Measurements from ENCODE around the gene RAPGEF1. TPM values are rescaled to one million over a fixed set of nuclear protein-coding genes. Genes with fewer than 3 reads are reported as not detected.

RAPGEF1 gene
- polyA plus RNA-seq, 1 donor from 2014 or later: 23.6 TPM

DNA sequence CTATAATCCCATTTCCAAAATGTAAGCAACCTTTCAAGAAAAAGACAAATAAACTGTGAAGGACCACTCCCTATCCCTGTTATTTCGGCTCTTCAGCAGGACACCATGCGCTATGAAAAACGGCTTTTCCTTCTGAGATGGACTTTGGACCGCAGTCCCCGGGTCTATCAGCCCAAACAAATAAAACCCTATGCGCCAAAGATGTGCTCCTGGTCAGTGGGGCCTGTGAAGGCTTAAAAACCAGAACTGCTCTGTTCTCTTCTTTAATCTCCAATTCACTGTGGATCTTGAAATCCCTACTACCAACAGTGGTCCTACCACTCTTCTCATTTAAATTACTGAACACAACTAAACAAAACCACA is 33.3 kb downstream of the RAPGEF1 start:
- TF ChIP-seq MXI1 (conservative IDR thresholded peaks at IDR 0.05; ENCODE audit: poor library complexity, severe bottlenecking) (no peak), RAD21 (conservative IDR thresholded peaks at IDR 0.05) (no peak), POLR2AphosphoS5 (IDR thresholded peaks at IDR 0.05) (no peak), SMC3 (conservative IDR thresholded peaks at IDR 0.05; ENCODE audit: poor library complexity) (no peak), EP300 (conservative IDR thresholded peaks at IDR 0.05; ENCODE audit: poor library complexity, severe bottlenecking) (no peak), EZH2 (IDR thresholded peaks at IDR 0.05; ENCODE audit: borderline replicate concordance, insufficient read depth, low read length, poor library complexity, severe bottlenecking) (no peak), TAF1 (IDR thresholded peaks at IDR 0.05; ENCODE audit: low read depth) (no peak)
- TF ChIP-seq, protein P1, sequence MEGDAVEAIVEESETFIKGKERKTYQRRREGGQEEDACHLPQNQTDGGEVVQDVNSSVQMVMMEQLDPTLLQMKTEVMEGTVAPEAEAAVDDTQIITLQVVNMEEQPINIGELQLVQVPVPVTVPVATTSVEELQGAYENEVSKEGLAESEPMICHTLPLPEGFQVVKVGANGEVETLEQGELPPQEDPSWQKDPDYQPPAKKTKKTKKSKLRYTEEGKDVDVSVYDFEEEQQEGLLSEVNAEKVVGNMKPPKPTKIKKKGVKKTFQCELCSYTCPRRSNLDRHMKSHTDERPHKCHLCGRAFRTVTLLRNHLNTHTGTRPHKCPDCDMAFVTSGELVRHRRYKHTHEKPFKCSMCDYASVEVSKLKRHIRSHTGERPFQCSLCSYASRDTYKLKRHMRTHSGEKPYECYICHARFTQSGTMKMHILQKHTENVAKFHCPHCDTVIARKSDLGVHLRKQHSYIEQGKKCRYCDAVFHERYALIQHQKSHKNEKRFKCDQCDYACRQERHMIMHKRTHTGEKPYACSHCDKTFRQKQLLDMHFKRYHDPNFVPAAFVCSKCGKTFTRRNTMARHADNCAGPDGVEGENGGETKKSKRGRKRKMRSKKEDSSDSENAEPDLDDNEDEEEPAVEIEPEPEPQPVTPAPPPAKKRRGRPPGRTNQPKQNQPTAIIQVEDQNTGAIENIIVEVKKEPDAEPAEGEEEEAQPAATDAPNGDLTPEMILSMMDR (IDR thresholded peaks at IDR 0.05; ENCODE audit: poor library complexity, severe bottlenecking): no peak
- TF ChIP-seq, protein P2, sequence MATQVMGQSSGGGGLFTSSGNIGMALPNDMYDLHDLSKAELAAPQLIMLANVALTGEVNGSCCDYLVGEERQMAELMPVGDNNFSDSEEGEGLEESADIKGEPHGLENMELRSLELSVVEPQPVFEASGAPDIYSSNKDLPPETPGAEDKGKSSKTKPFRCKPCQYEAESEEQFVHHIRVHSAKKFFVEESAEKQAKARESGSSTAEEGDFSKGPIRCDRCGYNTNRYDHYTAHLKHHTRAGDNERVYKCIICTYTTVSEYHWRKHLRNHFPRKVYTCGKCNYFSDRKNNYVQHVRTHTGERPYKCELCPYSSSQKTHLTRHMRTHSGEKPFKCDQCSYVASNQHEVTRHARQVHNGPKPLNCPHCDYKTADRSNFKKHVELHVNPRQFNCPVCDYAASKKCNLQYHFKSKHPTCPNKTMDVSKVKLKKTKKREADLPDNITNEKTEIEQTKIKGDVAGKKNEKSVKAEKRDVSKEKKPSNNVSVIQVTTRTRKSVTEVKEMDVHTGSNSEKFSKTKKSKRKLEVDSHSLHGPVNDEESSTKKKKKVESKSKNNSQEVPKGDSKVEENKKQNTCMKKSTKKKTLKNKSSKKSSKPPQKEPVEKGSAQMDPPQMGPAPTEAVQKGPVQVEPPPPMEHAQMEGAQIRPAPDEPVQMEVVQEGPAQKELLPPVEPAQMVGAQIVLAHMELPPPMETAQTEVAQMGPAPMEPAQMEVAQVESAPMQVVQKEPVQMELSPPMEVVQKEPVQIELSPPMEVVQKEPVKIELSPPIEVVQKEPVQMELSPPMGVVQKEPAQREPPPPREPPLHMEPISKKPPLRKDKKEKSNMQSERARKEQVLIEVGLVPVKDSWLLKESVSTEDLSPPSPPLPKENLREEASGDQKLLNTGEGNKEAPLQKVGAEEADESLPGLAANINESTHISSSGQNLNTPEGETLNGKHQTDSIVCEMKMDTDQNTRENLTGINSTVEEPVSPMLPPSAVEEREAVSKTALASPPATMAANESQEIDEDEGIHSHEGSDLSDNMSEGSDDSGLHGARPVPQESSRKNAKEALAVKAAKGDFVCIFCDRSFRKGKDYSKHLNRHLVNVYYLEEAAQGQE (IDR thresholded peaks at IDR 0.05; ENCODE audit: borderline replicate concordance): no peak
- H3K9me3 ChIP-seq (ENCODE audit: low read length): no peaks in the 10 kb centered on the region
- H3K4me2 ChIP-seq (ENCODE audit: low read length): no peak overlapping the region
- H3K4me3 ChIP-seq (ENCODE audit: low read length): no peak overlapping the region
- H3F3A ChIP-seq (ENCODE audit: insufficient read depth, low read length, poor library complexity, severe bottlenecking): no peaks in the 10 kb centered on the region
- no peaks in the 10 kb centered on the region for H3K36me3 ChIP-seq (ENCODE audit: insufficient read depth, low read length)
- H2AFZ ChIP-seq (ENCODE audit: low read depth, low read length): no peak overlapping the region
- no peak overlapping the region for H3K27ac ChIP-seq (ENCODE audit: low read length)
- H3K9me2 ChIP-seq (ENCODE audit: insufficient read depth, low read length): no peaks in the 10 kb centered on the region
- peaks cover 15% of the 10 kb centered on the region for H3K79me2 ChIP-seq (replicated peaks; ENCODE audit: insufficient read depth, low read length)
- no peak overlapping the region for H3K9ac ChIP-seq (ENCODE audit: low read length)
- no peaks in the 10 kb centered on the region for H4K20me1 ChIP-seq (ENCODE audit: insufficient read depth)
- no peaks in the 10 kb centered on the region for H3K27me3 ChIP-seq (ENCODE audit: insufficient read depth, low read depth, low read length)

DNA sequence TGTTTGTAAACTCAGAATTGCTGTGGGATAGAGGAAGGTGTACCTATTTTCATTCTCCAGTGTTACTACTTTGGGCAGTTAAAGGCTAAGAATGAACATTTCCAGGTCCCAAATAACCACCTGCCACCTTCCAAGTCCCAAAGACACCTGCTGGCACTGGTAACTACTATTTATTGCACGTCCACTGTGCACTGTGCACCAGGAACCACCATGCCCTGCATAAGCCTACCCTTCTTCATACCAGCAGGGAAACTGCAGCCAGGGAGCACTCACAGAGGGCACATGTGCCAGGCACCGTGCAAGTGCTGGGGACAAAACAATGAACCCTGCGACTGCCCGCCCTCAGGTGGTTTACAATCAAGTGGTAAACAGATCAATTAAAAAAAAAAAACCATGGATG is 34.9 kb downstream of the RAPGEF1 start:
- Histone ChIP-seq H3F3A (ENCODE audit: insufficient read depth, low read length, poor library complexity, severe bottlenecking) (no peaks in the 10 kb centered on the region), H3K9me2 (ENCODE audit: insufficient read depth, low read length) (no peaks in the 10 kb centered on the region), H2AFZ (ENCODE audit: low read depth, low read length) (no peak overlapping the region), H4K20me1 (ENCODE audit: insufficient read depth) (no peaks in the 10 kb centered on the region), H3K4me2 (ENCODE audit: low read length) (no peak overlapping the region), H3K79me2 (replicated peaks; ENCODE audit: insufficient read depth, low read length) (peaks cover 22% of the 10 kb centered on the region), H3K4me3 (ENCODE audit: low read length) (no peak overlapping the region), H3K9me3 (ENCODE audit: low read length) (no peaks in the 10 kb centered on the region), H3K36me3 (ENCODE audit: insufficient read depth, low read length) (no peaks in the 10 kb centered on the region), H3K27ac (ENCODE audit: low read length) (no peak overlapping the region), H3K9ac (ENCODE audit: low read length) (no peak overlapping the region), H3K27me3 (ENCODE audit: insufficient read depth, low read depth, low read length) (no peaks in the 10 kb centered on the region)
- no peak for TF ChIP-seq EP300 (conservative IDR thresholded peaks at IDR 0.05; ENCODE audit: poor library complexity, severe bottlenecking)
- TF ChIP-seq, protein P2 (IDR thresholded peaks at IDR 0.05; ENCODE audit: borderline replicate concordance): no peak
- no peak for TF ChIP-seq RAD21 (conservative IDR thresholded peaks at IDR 0.05)
- TF ChIP-seq TAF1 (IDR thresholded peaks at IDR 0.05; ENCODE audit: low read depth): no peak
- no peak for TF ChIP-seq EZH2 (IDR thresholded peaks at IDR 0.05; ENCODE audit: borderline replicate concordance, insufficient read depth, low read length, poor library complexity, severe bottlenecking)
- TF ChIP-seq SMC3 (conservative IDR thresholded peaks at IDR 0.05; ENCODE audit: poor library complexity): no peak
- no peak for TF ChIP-seq MXI1 (conservative IDR thresholded peaks at IDR 0.05; ENCODE audit: poor library complexity, severe bottlenecking)
- TF ChIP-seq POLR2AphosphoS5 (IDR thresholded peaks at IDR 0.05): no peak
- TF ChIP-seq, protein P1 (IDR thresholded peaks at IDR 0.05; ENCODE audit: poor library complexity, severe bottlenecking): no peak
